Type B pancreatic cell (in vitro differentiated cells): ENCODE measurements around the gene TYRO3. TPM values are rescaled to one million over a fixed set of nuclear protein-coding genes. Genes with fewer than 3 reads are reported as not detected.
"Not testable (repeated sequence)": the region's sequence is repeated elsewhere in the genome, so short reads cannot be mapped to it uniquely, and the experiment has no call there.

Experiments used
- DNase-seq: peaks from one replicate; pipeline ENCODE4 v3.0.0; 2021; ENCODE audit warnings: mixed read lengths; ENCODE audit not compliant: unreplicated experiment; ENCODE audit errors: extremely low spot score
- H3K27ac Mint-ChIP-seq: 2 replicates; pipeline ENCODE4 v1.8.0; 2021; ENCODE audit warnings: mild to moderate bottlenecking, mixed read lengths
- H3K27me3 Mint-ChIP-seq: 2 replicates; pipeline ENCODE4 v1.8.0; 2021; ENCODE audit warnings: mixed read lengths
- H3K36me3 Mint-ChIP-seq: 2 replicates; pipeline ENCODE4 v1.8.0; 2021; ENCODE audit warnings: mixed read lengths
- H3K4me1 Mint-ChIP-seq: one replicate; pipeline ENCODE4 v1.8.0; 2021; ENCODE audit warnings: mixed read lengths; ENCODE audit not compliant: unreplicated experiment
- H3K4me3 Mint-ChIP-seq: 2 replicates; pipeline ENCODE4 v1.8.0; 2021; ENCODE audit warnings: mild to moderate bottlenecking, mixed read lengths
- H3K9me3 Mint-ChIP-seq: 2 replicates; pipeline ENCODE4 v1.8.0; 2021; ENCODE audit warnings: mixed read lengths
- CTCF ChIP-seq: fragments of 200-600 bp; sonication (generic); conservative IDR thresholded peaks from 2 replicates; pipeline ENCODE4 v1.5.0; 2021; ENCODE audit warnings: antibody characterized with exemption, mild to moderate bottlenecking
- total RNA-seq: library from RNA; stranded (reverse); gene quantifications from 2 replicates; pipeline ENCODE4 v1.2.1, GENCODE V29; 2021; ENCODE audit warnings: low replicate concordance

The TYRO3 gene
- total RNA-seq, 1 donor from 2014 or later: 43.0 TPM

- Mint-ChIP-seq H3K27ac (peak overlapping the region; percentile 92), H3K9me3 (no peaks in the 10 kb centered on the region), H3K4me1 (peaks cover 15% of the 10 kb centered on the region), H3K36me3 (no peaks in the 10 kb centered on the region), H3K4me3 (peak overlapping the region; percentile 62), H3K27me3 (peaks cover 4% of the 10 kb centered on the region)
- peak; percentile 58 for TF ChIP-seq CTCF
- DNase-seq: no peak
Observed at GRCh38 chr15:41581110-41581509, 22.1 kb downstream of the TYRO3 start.

GRCh38 chr15:41583795-41584194 is 24.8 kb downstream of the TYRO3 start:
- Mint-ChIP-seq H3K27me3 (peaks cover 4% of the 10 kb centered on the region), H3K27ac (peak overlapping the region; percentile 64), H3K4me1 (peaks cover 15% of the 10 kb centered on the region), H3K9me3 (no peaks in the 10 kb centered on the region), H3K36me3 (no peaks in the 10 kb centered on the region), H3K4me3 (no peak overlapping the region)
- no peak for DNase-seq
- no peak for TF ChIP-seq CTCF

- no peak for TF ChIP-seq CTCF
- Mint-ChIP-seq H3K4me1 (peaks cover 20% of the 10 kb centered on the region), H3K4me3 (peak overlapping the region; percentile 80), H3K27ac (peak overlapping the region; percentile 89), H3K9me3 (no peaks in the 10 kb centered on the region), H3K27me3 (peaks cover 4% of the 10 kb centered on the region), H3K36me3 (no peaks in the 10 kb centered on the region)
- DNase-seq: no peak
Observed at GRCh38 chr15:41584636-41585126, 25.7 kb downstream of the TYRO3 start.

GRCh38 chr15:41585127-41586047 is 26.4 kb downstream of the TYRO3 start:
- Mint-ChIP-seq H3K27me3 (peaks cover 4% of the 10 kb centered on the region), H3K9me3 (no peaks in the 10 kb centered on the region), H3K27ac (peak overlapping the region; percentile 99), H3K4me3 (peak overlapping the region; percentile 85), H3K36me3 (no peaks in the 10 kb centered on the region), H3K4me1 (peaks cover 20% of the 10 kb centered on the region)
- TF ChIP-seq CTCF: peak; percentile 72
- no peak for DNase-seq

- H3K9me3 Mint-ChIP-seq, H3K4me3 Mint-ChIP-seq, H3K27me3 Mint-ChIP-seq, DNase-seq, H3K36me3 Mint-ChIP-seq: not testable (repeated sequence)
- H3K27ac Mint-ChIP-seq: peak overlapping the region; percentile 99
- peaks cover 15% of the 10 kb centered on the region for H3K4me1 Mint-ChIP-seq
Observed at GRCh38 chr15:41586531-41587282, 27.7 kb downstream of the TYRO3 start.

GRCh38 chr15:41589018-41589417 is 30.0 kb downstream of the TYRO3 start:
- not testable (repeated sequence) for DNase-seq, H3K9me3 Mint-ChIP-seq, H3K27me3 Mint-ChIP-seq, H3K36me3 Mint-ChIP-seq
- H3K4me3 Mint-ChIP-seq: peak overlapping the region; percentile 70
- peaks cover 15% of the 10 kb centered on the region for H3K4me1 Mint-ChIP-seq
- H3K27ac Mint-ChIP-seq: peak overlapping the region; percentile 99

- H3K36me3 Mint-ChIP-seq, DNase-seq, H3K9me3 Mint-ChIP-seq, H3K27me3 Mint-ChIP-seq: not testable (repeated sequence)
- H3K4me1 Mint-ChIP-seq: peaks cover 14% of the 10 kb centered on the region
- peak overlapping the region; percentile 99 for H3K27ac Mint-ChIP-seq
- H3K4me3 Mint-ChIP-seq: peak overlapping the region; percentile 70
Observed at GRCh38 chr15:41589571-41589970, 30.6 kb downstream of the TYRO3 start.

- not testable (repeated sequence) for H3K4me3 Mint-ChIP-seq, H3K9me3 Mint-ChIP-seq, H3K4me1 Mint-ChIP-seq, DNase-seq, H3K36me3 Mint-ChIP-seq, H3K27me3 Mint-ChIP-seq, H3K27ac Mint-ChIP-seq
Observed at GRCh38 chr15:41591217-41591616, 32.2 kb downstream of the TYRO3 start.

- not testable (repeated sequence) for DNase-seq, H3K27me3 Mint-ChIP-seq, H3K4me1 Mint-ChIP-seq, H3K36me3 Mint-ChIP-seq, H3K9me3 Mint-ChIP-seq, H3K4me3 Mint-ChIP-seq
- peak overlapping the region; percentile 75 for H3K27ac Mint-ChIP-seq
Observed at GRCh38 chr15:41592718-41593117, 33.7 kb downstream of the TYRO3 start.
